ENCODE measurements around the gene EPN2.

GRCh38 chr17:19313746-19314651, 76.8 kb downstream of the EPN2 start:
- TF ChIP-seq ZNF331 (CRISPR knock-in tag; IDR thresholded peaks at IDR 0.05; ENCODE audit: low read depth) (no peak), CTCF (conservative IDR thresholded peaks at IDR 0.05; ENCODE audit: low read depth in 2 of 2) (no peak), EZH2 (IDR thresholded peaks at IDR 0.05; ENCODE audit: low read depth, unreplicated experiment) (no peak), POLR2AphosphoS5 (IDR thresholded peaks at IDR 0.05; ENCODE audit: low read depth) (no peak), EZH2phosphoT487 (IDR thresholded peaks at IDR 0.05; ENCODE audit: unreplicated experiment) (no peak), NANOG (IDR thresholded peaks at IDR 0.05; ENCODE audit: borderline replicate concordance) (no peak), REST (IDR thresholded peaks at IDR 0.05; ENCODE audit: unreplicated experiment) (no peak), JUNB (IDR thresholded peaks at IDR 0.05; ENCODE audit: unreplicated experiment) (no peak), CREB1 (CRISPR knock-in tag; IDR thresholded peaks at IDR 0.05; ENCODE audit: low read depth) (no peak)
